ENCODE results near the gene MT1F.

DNA sequence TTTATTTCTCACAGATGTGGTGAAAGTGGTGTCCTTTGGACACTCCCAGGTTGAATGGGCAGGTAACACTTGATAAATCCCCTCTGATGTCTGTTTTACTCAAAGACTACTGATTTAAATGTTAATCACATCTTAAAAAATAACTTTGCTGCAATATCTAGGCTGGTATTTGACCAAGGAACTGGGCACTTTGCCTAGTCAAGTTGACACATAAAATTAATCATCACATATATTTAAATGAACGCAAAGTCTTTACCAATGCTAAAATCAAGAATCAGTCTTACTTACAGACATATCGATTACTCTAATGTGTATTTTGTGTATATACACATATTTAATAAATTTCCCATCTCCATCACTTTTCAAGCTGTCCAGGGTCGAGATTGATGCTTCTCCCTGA, 42.4 kb upstream of the MT1F start:
- TF ChIP-seq, protein P1, sequence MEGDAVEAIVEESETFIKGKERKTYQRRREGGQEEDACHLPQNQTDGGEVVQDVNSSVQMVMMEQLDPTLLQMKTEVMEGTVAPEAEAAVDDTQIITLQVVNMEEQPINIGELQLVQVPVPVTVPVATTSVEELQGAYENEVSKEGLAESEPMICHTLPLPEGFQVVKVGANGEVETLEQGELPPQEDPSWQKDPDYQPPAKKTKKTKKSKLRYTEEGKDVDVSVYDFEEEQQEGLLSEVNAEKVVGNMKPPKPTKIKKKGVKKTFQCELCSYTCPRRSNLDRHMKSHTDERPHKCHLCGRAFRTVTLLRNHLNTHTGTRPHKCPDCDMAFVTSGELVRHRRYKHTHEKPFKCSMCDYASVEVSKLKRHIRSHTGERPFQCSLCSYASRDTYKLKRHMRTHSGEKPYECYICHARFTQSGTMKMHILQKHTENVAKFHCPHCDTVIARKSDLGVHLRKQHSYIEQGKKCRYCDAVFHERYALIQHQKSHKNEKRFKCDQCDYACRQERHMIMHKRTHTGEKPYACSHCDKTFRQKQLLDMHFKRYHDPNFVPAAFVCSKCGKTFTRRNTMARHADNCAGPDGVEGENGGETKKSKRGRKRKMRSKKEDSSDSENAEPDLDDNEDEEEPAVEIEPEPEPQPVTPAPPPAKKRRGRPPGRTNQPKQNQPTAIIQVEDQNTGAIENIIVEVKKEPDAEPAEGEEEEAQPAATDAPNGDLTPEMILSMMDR (IDR thresholded peaks at IDR 0.05) = no peak
- TF ChIP-seq POLR2A (IDR thresholded peaks at IDR 0.05) = no peak
